CD8-positive, alpha-beta memory T cell (primary cell): ENCODE results near the gene CHID1. TPM values are rescaled to one million over a fixed set of nuclear protein-coding genes. Genes with fewer than 3 reads are reported as not detected.

ENCODE experiments used
- CTCF ChIA-PET: fragments of 350-600 bp; sonication (Branson Sonifier 250); formaldehyde crosslinking; loops from one replicate; lab custom pipeline; 2021; ENCODE audit warnings: antibody characterized with exemption; lab: Charles Lee
- POLR2A ChIA-PET: fragments of 350-600 bp; sonication (Branson Sonifier 250); formaldehyde crosslinking; loops from one replicate; lab custom pipeline; 2021; ENCODE audit warnings: antibody characterized with exemption; lab: Charles Lee
- DNase-seq, 5 donors: peaks; one replicate each; pipeline versions ENCODE4 v3.0.0 to v3.0.0-alpha.2; 2020 to 2022; ENCODE audit warnings: mixed read lengths in 1 of 5
- H3K27ac ChIP-seq: one replicate; pipeline ENCODE4 v1.7.0; 2013; ENCODE audit warnings: low read depth, mild to moderate bottlenecking, low read length, moderate library complexity
- H3K27me3 ChIP-seq: 2 replicates; pipeline ENCODE4 v1.7.0; 2013; ENCODE audit warnings: low read length, mild to moderate bottlenecking; ENCODE audit not compliant: insufficient read depth, poor library complexity, severe bottlenecking
- H3K36me3 ChIP-seq: 2 replicates; pipeline ENCODE4 v1.7.0; 2013; ENCODE audit warnings: mild to moderate bottlenecking, low read length, moderate library complexity; ENCODE audit not compliant: insufficient read depth
- H3K4me1 ChIP-seq: 2 replicates; pipeline ENCODE4 v1.7.0; 2013; ENCODE audit warnings: mild to moderate bottlenecking, low read length, moderate library complexity; ENCODE audit not compliant: insufficient read depth
- H3K4me3 ChIP-seq: 2 replicates; pipeline ENCODE4 v1.7.0; 2013; ENCODE audit warnings: mild to moderate bottlenecking, low read length
- H3K9me3 ChIP-seq: 2 replicates; pipeline ENCODE4 v1.7.0; 2013; ENCODE audit warnings: mild to moderate bottlenecking, low read length
- H3K27ac Mint-ChIP-seq, 8 donors: one replicate each; pipeline ENCODE4 v1.8.0; 2020 to 2021; ENCODE audit warnings: mixed read lengths in 8 of 8, mild to moderate bottlenecking in 6 of 8, inconsistent platforms in 3 of 8, moderate library complexity in 3 of 8
- H3K27me3 Mint-ChIP-seq, 2 donors: one replicate each; pipeline ENCODE4 v1.8.0; 2020 to 2021; ENCODE audit warnings: mixed read lengths in 2 of 2, mild to moderate bottlenecking in 1 of 2, moderate library complexity in 1 of 2
- H3K36me3 Mint-ChIP-seq, 3 donors: one replicate each; pipeline ENCODE4 v1.8.0; 2020 to 2021; ENCODE audit warnings: mixed read lengths in 3 of 3, inconsistent platforms in 1 of 3, mild to moderate bottlenecking in 1 of 3
- H3K4me1 Mint-ChIP-seq, 3 donors: one replicate each; pipeline ENCODE4 v1.8.0; 2020 to 2021; ENCODE audit warnings: mixed read lengths in 3 of 3, inconsistent platforms in 1 of 3, mild to moderate bottlenecking in 1 of 3
- H3K4me3 Mint-ChIP-seq, 7 donors: one replicate each; pipeline ENCODE4 v1.8.0; 2020 to 2021; ENCODE audit warnings: mixed read lengths in 7 of 7, mild to moderate bottlenecking in 6 of 7, moderate library complexity in 4 of 7, inconsistent platforms in 2 of 7
- H3K9me3 Mint-ChIP-seq, 5 donors: one replicate each; pipeline ENCODE4 v1.8.0; 2020 to 2022; ENCODE audit warnings: mixed read lengths in 5 of 5, mild to moderate bottlenecking in 3 of 5, moderate library complexity in 2 of 5, inconsistent platforms in 1 of 5
- polyA plus RNA-seq: library from polyadenylated mRNA; unstranded; fragments of 300-500 nt; fragmentation: Illumina TruSeq; gene quantifications from one replicate; pipeline ENCODE4 v1.2.3, GENCODE V29; 2021
- total RNA-seq, 2 experiments: library from RNA; stranded (reverse); gene quantifications; one replicate each; pipeline ENCODE4 v1.2.3, GENCODE V29; 2021

The CHID1 gene
- total and polyA plus RNA-seq, 3 experiments from 2014 or later, result 57.1 to 94.1 (median 87.2) TPM

DNA sequence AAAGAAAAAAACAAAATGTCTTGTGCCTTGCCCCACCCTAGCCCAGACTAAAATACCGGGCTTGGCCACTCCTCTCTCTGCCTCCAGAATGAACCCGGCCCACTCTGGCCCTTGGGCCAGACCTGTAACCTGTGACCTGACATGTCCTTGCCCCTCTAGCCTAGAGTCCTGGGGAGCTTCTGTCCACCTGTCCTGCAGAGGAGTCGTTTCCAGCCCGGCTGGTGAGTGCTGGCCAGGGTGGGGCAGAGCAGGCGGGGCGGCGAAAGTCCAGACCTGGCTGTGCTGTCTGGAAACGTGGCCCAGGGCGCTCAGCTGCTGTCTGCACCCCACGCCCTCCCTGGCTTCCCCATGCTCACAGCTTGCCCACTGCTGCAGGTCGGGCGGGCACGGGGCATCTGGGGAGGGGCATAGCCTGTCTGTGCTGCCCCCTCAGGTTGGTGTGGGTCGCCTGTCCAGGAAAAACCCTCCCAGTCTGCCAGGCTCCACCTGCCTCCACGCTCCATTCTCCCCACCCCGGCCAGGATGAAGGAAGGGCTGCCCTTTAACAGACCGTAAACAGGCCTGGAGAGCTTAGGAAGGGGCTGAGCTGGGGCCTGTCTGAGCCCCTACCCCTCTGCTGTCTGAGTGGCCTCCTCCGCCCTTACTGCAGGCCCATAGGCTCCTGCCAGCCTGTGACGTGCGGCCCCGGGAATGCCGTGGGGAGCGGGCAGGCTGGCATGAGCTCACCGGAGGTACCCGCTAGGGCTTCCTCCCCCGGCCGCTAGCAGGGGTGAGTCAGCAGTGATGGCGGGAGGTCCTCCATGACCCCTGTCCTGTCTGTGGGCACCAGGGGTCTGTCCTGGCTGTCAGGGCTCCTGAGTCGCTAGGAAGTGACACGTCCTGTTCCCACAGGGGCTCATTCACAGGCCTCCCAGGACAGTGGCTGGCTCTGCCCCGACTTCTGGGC is 76.0 kb downstream of the CHID1 start:
- Histone ChIP-seq H3K4me3 (no peak overlapping the region), H3K27ac (no peak overlapping the region), H3K27me3 (peaks cover 1% of the 10 kb centered on the region), H3K36me3 (no peaks in the 10 kb centered on the region), H3K4me1 (peaks cover 28% of the 10 kb centered on the region), H3K9me3 (no peaks in the 10 kb centered on the region)
- Mint-ChIP-seq H3K9me3 (no peaks in the 10 kb centered on the region), H3K4me3 (peak overlapping the region in 6 of 7 donors; percentile 60 to 77 (median 74)), H3K27me3 (peaks cover 0 to under 1% of the 10 kb centered on the region in 2 donors), H3K27ac (peak overlapping the region in 4 of 8 donors; percentile 38 to 84 (median 56)), H3K4me1 (peaks cover 0 to 48% (median 7%) of the 10 kb centered on the region in 3 donors), H3K36me3 (peaks cover 0 to 23% (median 0%) of the 10 kb centered on the region in 3 donors)
- POLR2A ChIA-PET, result interaction anchor here (0.7 to 1.3 kb wide), 2 partner anchors 8 to 17 kb away, joined by 3 to 6 read pairs; partner anchors contain the start of genes POLR2L and TSPAN4
- no peak for DNase-seq
- CTCF ChIA-PET, result interaction anchor here (1.0 to 1.1 kb wide), 2 partner anchors 8 to 24 kb away, joined by 3 read pairs; partner anchors contain the start of gene TSPAN4

- Mint-ChIP-seq H3K4me3 (peak overlapping the region; percentile 41 to 87 (median 72)), H3K36me3 (peaks cover 0 to 15% (median 0%) of the 10 kb centered on the region in 3 donors), H3K9me3 (no peaks in the 10 kb centered on the region), H3K27ac (peak overlapping the region in 5 of 8 donors; percentile 38 to 84 (median 47)), H3K4me1 (peaks cover 0 to 56% (median 10%) of the 10 kb centered on the region in 3 donors), H3K27me3 (peaks cover 0 to 9% of the 10 kb centered on the region in 2 donors)
- Histone ChIP-seq H3K9me3 (no peaks in the 10 kb centered on the region), H3K36me3 (no peaks in the 10 kb centered on the region), H3K4me3 (no peak overlapping the region), H3K27me3 (peaks cover 8% of the 10 kb centered on the region), H3K4me1 (peaks cover 35% of the 10 kb centered on the region), H3K27ac (peak overlapping the region; percentile 59)
- POLR2A ChIA-PET, result interaction anchor here (0.7 to 1.3 kb wide), 2 partner anchors 9 to 17 kb away, joined by 3 to 6 read pairs; partner anchors contain the start of genes POLR2L and TSPAN4
- CTCF ChIA-PET, result interaction anchor here (1.0 kb wide), 1 partner anchor 9 kb away, joined by 3 read pairs; the partner anchor contains the start of gene TSPAN4
- DNase-seq, result no peak
Measured at GRCh38 chr11:833849-834311, 76.7 kb downstream of the CHID1 start.

- Mint-ChIP-seq H3K9me3 (no peaks in the 10 kb centered on the region), H3K4me1 (peaks cover 0 to 59% (median 10%) of the 10 kb centered on the region in 3 donors), H3K4me3 (peak overlapping the region; percentile 41 to 87 (median 72)), H3K36me3 (peaks cover 0 to 10% (median 0%) of the 10 kb centered on the region in 3 donors), H3K27ac (no peak overlapping the region), H3K27me3 (peaks cover 3 to 11% of the 10 kb centered on the region in 2 donors)
- peak overlapping the region; percentile 59 for H3K27ac ChIP-seq
- POLR2A ChIA-PET, result interaction anchor here (0.7 to 1.3 kb wide), 3 partner anchors 9 to 24 kb away, joined by 3 to 6 read pairs (median 5); partner anchors contain the start of genes POLR2L, RPLP2 and TSPAN4
- H3K4me3 ChIP-seq, result peak overlapping the region; percentile 34
- peaks cover 35% of the 10 kb centered on the region for H3K4me1 ChIP-seq
- H3K36me3 ChIP-seq, result no peaks in the 10 kb centered on the region
- H3K27me3 ChIP-seq, result peaks cover 11% of the 10 kb centered on the region
- peak in 1 of 5 donors; percentile 51 for DNase-seq
- no peaks in the 10 kb centered on the region for H3K9me3 ChIP-seq
- CTCF ChIA-PET, result interaction anchor here (1.1 kb wide), 1 partner anchor 9 kb away, joined by 6 read pairs; the partner anchor contains the start of genes POLR2L and TSPAN4
Measured at GRCh38 chr11:833114-833791, 77.4 kb downstream of the CHID1 start.

GRCh38 chr11:832529-833113 is 78.0 kb downstream of the CHID1 start, which contains the start of gene CD151:
Gene CD151, plus strand, starts transcription at chr11:832952. Its CDS starts 3,118 bp downstream, at chr11:836070.
- ChIA-PET CTCF (interaction anchor here (0.7 to 1.3 kb wide), 3 partner anchors 10 to 16 kb away, joined by 3 to 6 read pairs (median 4); partner anchors contain the start of genes POLR2L and TSPAN4), POLR2A (interaction anchor here (0.5 to 3.3 kb wide), 5 partner anchors 10 to 137 kb away, joined by 3 to 16 read pairs (median 5); partner anchors contain the start of genes PNPLA2, RPLP2 and TMEM80)
- Histone ChIP-seq H3K27me3 (peaks cover 18% of the 10 kb centered on the region), H3K4me1 (peaks cover 40% of the 10 kb centered on the region), H3K36me3 (no peaks in the 10 kb centered on the region), H3K4me3 (peak within 1 kb of the TSS; percentile 34), H3K27ac (peak within 1 kb of the TSS; percentile 59), H3K9me3 (no peaks in the 10 kb centered on the region)
- peaks cover 0 to 61% (median 12%) of the 10 kb centered on the region in 3 donors for H3K4me1 Mint-ChIP-seq
- H3K27ac Mint-ChIP-seq, result peak within 1 kb of the TSS in 3 of 8 donors; percentile 52 to 84 (median 66)
- DNase-seq, result peak in 3 of 5 donors; percentile 44 to 63 (median 44)
- H3K9me3 Mint-ChIP-seq, result no peaks in the 10 kb centered on the region
- peak within 1 kb of the TSS; percentile 63 to 87 (median 72) for H3K4me3 Mint-ChIP-seq
- H3K27me3 Mint-ChIP-seq, result peaks cover 3 to 17% of the 10 kb centered on the region in 2 donors
- peaks cover 0 to 5% (median 0%) of the 10 kb centered on the region in 3 donors for H3K36me3 Mint-ChIP-seq

- H3K4me1 Mint-ChIP-seq, result peaks cover 0 to 64% (median 14%) of the 10 kb centered on the region in 3 donors
- peaks cover 44% of the 10 kb centered on the region for H3K4me1 ChIP-seq
- H3K9me3 Mint-ChIP-seq, result no peaks in the 10 kb centered on the region
- POLR2A ChIA-PET, result interaction anchor here (0.5 to 3.3 kb wide), 6 partner anchors 9 to 137 kb away, joined by 3 to 16 read pairs (median 5); partner anchors contain the start of genes PNPLA2, RPLP2, TMEM80 and TSPAN4
- H3K36me3 Mint-ChIP-seq, result peaks cover 0 to 2% (median 0%) of the 10 kb centered on the region in 3 donors
- H3K27ac Mint-ChIP-seq, result peak overlapping the region in 1 of 8 donors; percentile 52
- H3K27me3 Mint-ChIP-seq, result peaks cover 4 to 19% of the 10 kb centered on the region in 2 donors
- H3K36me3 ChIP-seq, result no peaks in the 10 kb centered on the region
- CTCF ChIA-PET, result interaction anchor here (0.7 to 1.4 kb wide), 4 partner anchors 9 to 16 kb away, joined by 3 to 6 read pairs (median 4); partner anchors contain the start of genes POLR2L and TSPAN4
- H3K27ac ChIP-seq, result peak overlapping the region; percentile 38
- peaks cover 20% of the 10 kb centered on the region for H3K27me3 ChIP-seq
- peak overlapping the region; percentile 33 to 67 (median 54) for H3K4me3 Mint-ChIP-seq
- peak overlapping the region; percentile 19 for H3K4me3 ChIP-seq
- DNase-seq, result no peak
- H3K9me3 ChIP-seq, result no peaks in the 10 kb centered on the region
Measured at GRCh38 chr11:831961-832528, 78.6 kb downstream of the CHID1 start.

- H3K4me1 ChIP-seq, result peaks cover 47% of the 10 kb centered on the region
- ChIA-PET CTCF (interaction anchor here (0.7 to 1.9 kb wide), 4 partner anchors 9 to 17 kb away, joined by 3 to 7 read pairs (median 4); partner anchors contain the start of gene PNPLA2), POLR2A (interaction anchor here (0.9 to 3.3 kb wide), 5 partner anchors 9 to 27 kb away, joined by 3 to 16 read pairs (median 5); partner anchors contain the start of genes PNPLA2 and TSPAN4)
- Mint-ChIP-seq H3K4me1 (peaks cover 4 to 70% (median 18%) of the 10 kb centered on the region in 3 donors), H3K36me3 (no peaks in the 10 kb centered on the region), H3K4me3 (peak overlapping the region; percentile 33 to 74 (median 54)), H3K27me3 (peaks cover 7 to 19% of the 10 kb centered on the region in 2 donors), H3K27ac (peak overlapping the region in 1 of 8 donors; percentile 52), H3K9me3 (no peaks in the 10 kb centered on the region)
- DNase-seq, result no peak
- no peak overlapping the region for H3K4me3 ChIP-seq
- H3K27ac ChIP-seq, result no peak overlapping the region
- no peaks in the 10 kb centered on the region for H3K36me3 ChIP-seq
- H3K9me3 ChIP-seq, result no peaks in the 10 kb centered on the region
- peaks cover 20% of the 10 kb centered on the region for H3K27me3 ChIP-seq
Measured at GRCh38 chr11:831118-831864, 79.3 kb downstream of the CHID1 start.
